Measurements from ENCODE around the gene KCNJ12. TPM values are rescaled to one million over a fixed set of nuclear protein-coding genes. Genes with fewer than 3 reads are reported as not detected.

KCNJ12 gene
- total and polyA plus RNA-seq, 2 of the 13 experiments (the other 11 are each of a cell fraction or from before 2014, with no cell fraction given): not detected

- no peak for TF ChIP-seq ZIK1 (CRISPR knock-in tag; IDR thresholded peaks at IDR 0.05; ENCODE audit: borderline replicate concordance, low read depth)
- no peak for TF ChIP-seq TFDP2 (CRISPR knock-in tag; IDR thresholded peaks at IDR 0.05)
- no peak for TF ChIP-seq RBFOX2 (IDR thresholded peaks at IDR 0.05; ENCODE audit: low read depth, low read length)
- no peak for TF ChIP-seq BATF2 (CRISPR knock-in tag; IDR thresholded peaks at IDR 0.05)
Observed at GRCh38 chr17:21357281-21357680, 18.9 kb upstream of the KCNJ12 start (continued).

- in situ Hi-C loops (cut with HindIII; ENCODE audit: extremely low pct_ligation_motif_present, low pct_unique_long_range_greater_than_20kb): no loop called here
- DNase-seq (ENCODE audit: low spot score) (no peak), ATAC-seq (no peak), FAIRE-seq (no peak)
- intact Hi-C loops (cut with micrococcal nuclease; ENCODE audit: unreplicated experiment): no loop called here
- Histone ChIP-seq H3K9me3 (ENCODE audit: low read length) (no peaks in the 10 kb centered on the region), H3K27me3 (ENCODE audit: control insufficient read depth in 1 of 2, insufficient read depth in 2 of 2, low read length in 2 of 2) (peaks cover 3 to 18% of the 10 kb centered on the region in 2 experiments; a peak in 3 of 5 replicates), H3K4me1 (ENCODE audit: insufficient read depth, low read length) (no peaks in the 10 kb centered on the region), H3K9ac (ENCODE audit: insufficient read depth, low read depth, low read length) (no peak overlapping the region), H3K79me2 (ENCODE audit: insufficient read depth, low read length) (no peaks in the 10 kb centered on the region), H3K4me2 (ENCODE audit: low read depth, low read length) (no peak overlapping the region), H3K36me3 (replicated peaks in 1 of 2; ENCODE audit: control insufficient read depth in 1 of 2, insufficient read depth in 2 of 2, low read length in 2 of 2) (no peaks in the 10 kb centered on the region), H3K27ac (ENCODE audit: extremely low read length, insufficient read depth, low read length) (no peak overlapping the region), H3K4me3 (replicated peaks in 1 of 3; ENCODE audit: insufficient read depth in 1 of 3, low read depth in 2 of 3, low read length in 3 of 3) (no peak overlapping the region), H2AFZ (ENCODE audit: low read length) (no peak overlapping the region), H4K20me1 (ENCODE audit: insufficient read depth, low read length) (no peaks in the 10 kb centered on the region)
- WGBS (ENCODE audit: low lambda C conversion rate): 27% methylated on average over 9 of the region's 10 CpGs
- ChIA-PET POLR2A (no interaction called here), CTCF (ENCODE audit: low intra/inter-chr PET ratio, low total read pairs) (no interaction called here)
- no TSS peak for BruUV-seq (replicated peaks)
- TF ChIP-seq ZNF232 (CRISPR knock-in tag; IDR thresholded peaks at IDR 0.05; ENCODE audit: borderline replicate concordance): no peak
- peak; percentile 77 for TF ChIP-seq ZNF263 (CRISPR knock-in tag; IDR thresholded peaks at IDR 0.05)
Observed at GRCh38 chr17:21357696-21358656, 18.2 kb upstream of the KCNJ12 start.

Data from HepG2 (cell line).